PFSK-1 (cell line): ENCODE results near the gene HMGCL.

ENCODE experiments used
- FOXP2 ChIP-seq: optimal IDR thresholded peaks from 2 replicates; pipeline ENCODE3; 2011; ENCODE audit warnings: borderline replicate concordance, control low read depth, inconsistent platforms; ENCODE audit not compliant: insufficient read depth; ENCODE audit errors: extremely low read length, extremely low read depth
- POLR2AphosphoS5 ChIP-seq: IDR thresholded peaks from 2 replicates; pipeline ENCODE4 v1.6.1; 2012; ENCODE audit warnings: low read depth, mild to moderate bottlenecking, control low read depth, low read length, moderate library complexity
- SIN3A ChIP-seq: IDR thresholded peaks from 2 replicates; pipeline ENCODE4 v1.6.1; 2012; ENCODE audit warnings: mild to moderate bottlenecking, low read length, moderate library complexity, borderline replicate concordance; ENCODE audit not compliant: insufficient read depth
- TAF1 ChIP-seq: IDR thresholded peaks from 2 replicates; pipeline ENCODE4 v1.6.1; 2012; ENCODE audit warnings: low read length, control low read depth, borderline replicate concordance; ENCODE audit not compliant: insufficient read depth
- TF ChIP-seq, protein P1 (sequence below), 2 experiments: IDR thresholded peaks; 2 replicates each; pipeline versions ENCODE4 v1.6.1 to v1.8.0; 2011 to 2012; ENCODE audit warnings: low read depth in 2 of 2, low read length in 2 of 2, control low read depth in 1 of 2, inconsistent platforms in 1 of 2, mild to moderate bottlenecking in 1 of 2, moderate library complexity in 1 of 2; ENCODE audit not compliant: insufficient read depth in 1 of 2

Gene HMGCL

DNA sequence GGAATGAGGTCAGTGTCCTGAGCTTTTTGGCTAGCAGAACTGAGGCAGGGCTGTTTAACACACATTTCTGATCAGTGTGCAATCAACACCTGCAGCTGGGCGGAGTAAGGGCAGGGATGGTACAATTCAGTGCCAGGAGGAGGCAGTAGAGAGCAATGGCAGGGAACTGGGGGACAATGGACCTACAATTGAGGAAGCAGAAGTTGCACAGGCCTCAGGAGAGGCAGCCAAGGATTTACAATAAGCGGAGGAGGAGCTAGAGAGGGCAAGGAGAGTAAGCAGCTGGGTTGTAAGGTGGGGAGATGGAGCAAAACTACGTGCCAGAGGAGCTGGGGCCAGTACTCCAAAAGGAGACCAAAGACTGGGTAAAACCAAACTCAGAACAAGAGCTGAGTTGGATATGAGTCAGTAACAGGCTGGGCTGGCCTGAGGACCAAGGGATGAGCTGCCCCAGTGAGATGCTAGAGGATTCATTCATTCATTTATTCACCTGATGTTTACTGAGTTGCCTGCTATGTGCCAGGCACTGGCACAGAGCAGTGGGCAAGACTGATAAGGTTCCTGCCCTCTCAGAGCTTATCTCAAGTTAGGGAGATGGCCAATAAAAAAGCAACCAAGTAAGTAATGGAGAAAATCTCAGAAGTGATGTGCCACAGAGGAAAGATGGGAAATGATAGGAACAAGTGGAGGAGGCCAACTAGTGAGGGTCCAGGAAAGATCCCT is 14.2 kb downstream of the HMGCL start:
- TF ChIP-seq SIN3A, result no peak
- TF ChIP-seq FOXP2, result no peak
- no peak for TF ChIP-seq TAF1
- TF ChIP-seq, protein P1, sequence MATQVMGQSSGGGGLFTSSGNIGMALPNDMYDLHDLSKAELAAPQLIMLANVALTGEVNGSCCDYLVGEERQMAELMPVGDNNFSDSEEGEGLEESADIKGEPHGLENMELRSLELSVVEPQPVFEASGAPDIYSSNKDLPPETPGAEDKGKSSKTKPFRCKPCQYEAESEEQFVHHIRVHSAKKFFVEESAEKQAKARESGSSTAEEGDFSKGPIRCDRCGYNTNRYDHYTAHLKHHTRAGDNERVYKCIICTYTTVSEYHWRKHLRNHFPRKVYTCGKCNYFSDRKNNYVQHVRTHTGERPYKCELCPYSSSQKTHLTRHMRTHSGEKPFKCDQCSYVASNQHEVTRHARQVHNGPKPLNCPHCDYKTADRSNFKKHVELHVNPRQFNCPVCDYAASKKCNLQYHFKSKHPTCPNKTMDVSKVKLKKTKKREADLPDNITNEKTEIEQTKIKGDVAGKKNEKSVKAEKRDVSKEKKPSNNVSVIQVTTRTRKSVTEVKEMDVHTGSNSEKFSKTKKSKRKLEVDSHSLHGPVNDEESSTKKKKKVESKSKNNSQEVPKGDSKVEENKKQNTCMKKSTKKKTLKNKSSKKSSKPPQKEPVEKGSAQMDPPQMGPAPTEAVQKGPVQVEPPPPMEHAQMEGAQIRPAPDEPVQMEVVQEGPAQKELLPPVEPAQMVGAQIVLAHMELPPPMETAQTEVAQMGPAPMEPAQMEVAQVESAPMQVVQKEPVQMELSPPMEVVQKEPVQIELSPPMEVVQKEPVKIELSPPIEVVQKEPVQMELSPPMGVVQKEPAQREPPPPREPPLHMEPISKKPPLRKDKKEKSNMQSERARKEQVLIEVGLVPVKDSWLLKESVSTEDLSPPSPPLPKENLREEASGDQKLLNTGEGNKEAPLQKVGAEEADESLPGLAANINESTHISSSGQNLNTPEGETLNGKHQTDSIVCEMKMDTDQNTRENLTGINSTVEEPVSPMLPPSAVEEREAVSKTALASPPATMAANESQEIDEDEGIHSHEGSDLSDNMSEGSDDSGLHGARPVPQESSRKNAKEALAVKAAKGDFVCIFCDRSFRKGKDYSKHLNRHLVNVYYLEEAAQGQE (IDR thresholded peaks at IDR 0.05; ENCODE audit: insufficient read depth in 1 of 2, low read depth in 2 of 2, low read length in 2 of 2), result no peak
- no peak for TF ChIP-seq POLR2AphosphoS5

DNA sequence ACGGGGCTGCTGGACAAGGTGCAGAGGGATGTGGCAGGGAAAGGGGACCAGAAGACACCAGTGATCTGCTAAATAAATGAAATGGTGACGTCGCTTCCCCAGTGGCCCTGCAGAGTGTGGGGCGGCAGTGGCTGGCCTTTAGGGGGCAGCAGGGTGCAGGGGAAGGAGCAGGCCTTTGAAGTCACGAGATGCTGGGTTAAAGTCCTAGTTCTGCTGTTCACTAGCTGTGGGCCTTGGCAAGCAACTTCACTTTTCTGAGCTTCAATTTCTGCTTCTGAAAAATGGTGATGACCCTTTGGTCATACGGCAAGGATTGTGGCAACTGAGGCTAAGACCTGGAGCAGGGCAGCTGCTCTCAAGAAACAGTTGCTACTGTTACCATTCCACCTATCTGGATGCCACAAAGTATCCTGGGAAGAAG is 15.5 kb downstream of the HMGCL start:
- TF ChIP-seq POLR2AphosphoS5 (no peak), SIN3A (no peak), TAF1 (no peak), FOXP2 (no peak)
- TF ChIP-seq, protein P1 (IDR thresholded peaks at IDR 0.05; ENCODE audit: insufficient read depth in 1 of 2, low read depth in 2 of 2, low read length in 2 of 2), result no peak

DNA sequence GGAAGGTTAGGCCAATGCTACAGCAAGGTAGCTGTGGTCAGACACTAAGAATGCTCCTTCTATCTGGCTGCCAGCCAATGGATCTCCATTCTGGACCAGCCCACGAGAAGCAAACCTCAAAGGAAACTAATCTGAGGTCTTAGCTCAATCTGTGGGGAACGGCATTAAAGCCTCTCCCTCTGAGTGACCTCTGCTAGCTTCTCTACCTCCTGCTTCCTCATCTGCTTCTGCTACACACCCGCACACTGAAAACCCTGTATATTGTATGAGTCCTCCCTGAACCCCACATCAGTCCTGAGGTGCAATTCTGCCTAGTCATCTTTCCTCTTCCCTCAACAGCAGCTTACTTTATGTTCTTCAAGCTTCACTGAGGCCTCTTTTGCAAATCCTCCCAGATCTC is 17.8 kb downstream of the HMGCL start:
- TF ChIP-seq, protein P1 (IDR thresholded peaks at IDR 0.05; ENCODE audit: insufficient read depth in 1 of 2, low read depth in 2 of 2, low read length in 2 of 2), result no peak
- TF ChIP-seq TAF1 (no peak), POLR2AphosphoS5 (no peak), SIN3A (no peak), FOXP2 (no peak)

DNA sequence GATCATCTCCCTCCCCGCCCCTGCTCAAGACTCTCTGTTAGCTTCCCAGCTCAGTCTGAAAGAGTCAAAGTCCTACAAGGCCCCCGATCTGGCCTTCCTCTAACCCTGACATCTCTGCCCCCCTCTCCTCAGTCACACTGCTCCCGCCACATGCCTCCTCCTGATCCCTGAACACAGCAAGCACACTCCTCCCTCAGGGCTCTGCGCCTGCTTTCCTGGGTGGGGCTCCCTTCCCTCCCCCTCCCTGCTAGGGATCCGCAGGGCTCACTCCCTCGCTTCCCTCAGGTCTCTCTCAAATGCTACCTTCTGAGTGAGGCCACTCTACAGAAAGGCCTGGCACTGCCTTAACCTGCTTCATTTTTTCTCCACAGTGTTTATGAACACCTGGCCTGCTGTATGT is 18.9 kb downstream of the HMGCL start:
- no peak for TF ChIP-seq SIN3A

DNA sequence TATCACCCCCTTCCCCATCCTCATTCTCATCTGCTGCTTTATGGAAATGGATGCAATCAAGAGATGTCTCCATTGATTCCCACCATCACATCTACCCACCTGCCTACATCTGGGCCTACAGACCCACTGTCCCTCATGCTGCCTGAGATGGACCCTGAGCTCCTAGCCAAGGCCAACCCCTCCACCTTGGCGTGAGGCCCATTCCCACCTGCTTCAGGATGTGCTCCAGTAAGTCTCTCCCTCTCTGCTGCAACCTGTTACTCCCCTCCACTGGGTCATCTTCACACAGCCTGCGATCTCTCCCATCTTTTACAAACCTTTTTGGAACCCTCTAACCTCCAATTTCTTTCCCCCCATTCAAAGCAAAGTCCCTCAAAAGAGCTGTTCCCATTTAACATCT is 20.2 kb downstream of the HMGCL start:
- no peak for TF ChIP-seq FOXP2

DNA sequence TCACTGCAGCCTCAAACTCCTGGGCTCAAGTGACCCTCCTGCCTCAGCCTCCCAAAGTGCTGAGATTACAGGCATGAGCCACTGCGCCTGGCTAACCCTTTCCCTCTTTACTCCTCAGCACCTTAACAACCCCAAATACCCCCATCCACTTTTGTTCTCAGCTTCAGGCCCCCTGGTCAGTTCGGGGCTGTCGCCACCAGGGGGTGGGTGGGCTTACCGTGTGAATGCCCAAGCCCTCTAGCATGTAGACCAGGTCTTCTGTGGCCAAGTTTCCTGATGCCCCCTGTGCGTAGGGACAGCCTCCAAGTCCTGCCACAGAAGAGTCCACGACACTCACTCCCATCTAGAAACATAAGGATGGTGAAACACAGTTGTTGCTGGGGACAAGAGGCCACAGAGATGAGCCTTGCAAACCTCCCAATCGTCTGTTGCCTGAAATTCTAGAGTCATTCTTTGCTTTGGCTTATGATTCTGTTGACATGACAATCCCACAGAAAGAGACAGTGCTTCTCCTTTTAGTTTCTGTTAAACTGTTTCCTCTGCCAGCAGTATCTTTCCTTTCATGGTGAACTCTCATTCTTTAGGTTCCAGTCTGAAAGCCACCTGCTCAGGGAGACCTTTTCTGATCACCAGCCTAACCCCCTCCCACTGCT is 20.9 kb downstream of the HMGCL start:
- no peak for TF ChIP-seq SIN3A
- no peak for TF ChIP-seq POLR2AphosphoS5
- no peak for TF ChIP-seq FOXP2
- TF ChIP-seq TAF1, result no peak
- TF ChIP-seq, protein P1 (IDR thresholded peaks at IDR 0.05; ENCODE audit: insufficient read depth in 1 of 2, low read depth in 2 of 2, low read length in 2 of 2), result no peak
